ENCODE results near the gene COQ6. TPM values are rescaled to one million over a fixed set of nuclear protein-coding genes. Genes with fewer than 3 reads are reported as not detected.

Gene COQ6
- total RNA-seq, 1 donor = 16.4 TPM

DNA sequence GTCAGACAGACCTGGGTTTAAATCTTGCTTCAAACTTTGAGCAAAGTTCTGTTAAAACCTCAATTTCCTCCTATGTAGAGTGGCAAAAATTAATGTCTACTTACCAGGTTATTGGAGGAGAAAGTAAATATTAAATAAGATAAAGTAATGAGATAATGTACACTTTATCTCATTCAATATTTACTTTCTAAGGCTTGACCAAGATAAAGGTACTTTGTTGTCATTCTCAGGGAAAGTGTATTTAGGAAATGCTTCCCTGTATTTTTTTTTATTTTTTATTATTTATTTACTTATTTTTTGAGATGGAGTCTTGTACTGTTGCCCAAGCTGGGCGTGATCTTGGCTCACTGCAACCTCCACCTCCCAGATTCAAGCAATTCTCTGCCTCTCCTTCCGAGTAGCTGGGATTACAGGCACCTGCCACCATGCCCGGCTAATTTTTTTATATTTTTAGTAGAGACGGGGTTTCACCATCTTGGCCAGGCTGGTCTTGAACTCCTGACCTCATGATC, 4.9 kb upstream of the COQ6 start:
- DNase-seq (ENCODE audit: low read depth) = no peak
- TF ChIP-seq, protein P1, sequence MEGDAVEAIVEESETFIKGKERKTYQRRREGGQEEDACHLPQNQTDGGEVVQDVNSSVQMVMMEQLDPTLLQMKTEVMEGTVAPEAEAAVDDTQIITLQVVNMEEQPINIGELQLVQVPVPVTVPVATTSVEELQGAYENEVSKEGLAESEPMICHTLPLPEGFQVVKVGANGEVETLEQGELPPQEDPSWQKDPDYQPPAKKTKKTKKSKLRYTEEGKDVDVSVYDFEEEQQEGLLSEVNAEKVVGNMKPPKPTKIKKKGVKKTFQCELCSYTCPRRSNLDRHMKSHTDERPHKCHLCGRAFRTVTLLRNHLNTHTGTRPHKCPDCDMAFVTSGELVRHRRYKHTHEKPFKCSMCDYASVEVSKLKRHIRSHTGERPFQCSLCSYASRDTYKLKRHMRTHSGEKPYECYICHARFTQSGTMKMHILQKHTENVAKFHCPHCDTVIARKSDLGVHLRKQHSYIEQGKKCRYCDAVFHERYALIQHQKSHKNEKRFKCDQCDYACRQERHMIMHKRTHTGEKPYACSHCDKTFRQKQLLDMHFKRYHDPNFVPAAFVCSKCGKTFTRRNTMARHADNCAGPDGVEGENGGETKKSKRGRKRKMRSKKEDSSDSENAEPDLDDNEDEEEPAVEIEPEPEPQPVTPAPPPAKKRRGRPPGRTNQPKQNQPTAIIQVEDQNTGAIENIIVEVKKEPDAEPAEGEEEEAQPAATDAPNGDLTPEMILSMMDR (IDR thresholded peaks at IDR 0.05; ENCODE audit: insufficient read depth, low read length) = no peak
- H3K4me3 ChIP-seq (ENCODE audit: low read depth, low read length) = no peak overlapping the region

DNA sequence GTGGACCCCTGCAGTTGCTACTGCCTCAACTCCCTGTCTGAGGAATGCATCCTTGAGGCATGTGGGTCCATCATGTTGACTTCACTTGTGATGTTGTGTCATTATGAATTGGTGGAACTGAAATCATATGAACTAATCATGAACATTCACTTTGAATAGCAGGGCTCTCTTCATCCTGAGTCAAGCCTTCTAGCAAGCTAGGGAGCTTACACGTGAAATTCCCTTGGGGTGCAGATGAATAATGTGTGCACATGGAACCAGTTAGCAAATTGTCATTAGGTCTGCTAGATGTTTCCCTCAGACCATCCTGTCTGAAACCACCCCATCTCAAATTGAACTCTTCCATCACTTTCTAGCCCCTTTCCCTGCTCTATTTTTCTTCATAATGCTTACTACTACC, 3.6 kb downstream of the COQ6 start:
- no peak overlapping the region for H3K4me3 ChIP-seq (ENCODE audit: low read depth, low read length)
- TF ChIP-seq, protein P1 (IDR thresholded peaks at IDR 0.05; ENCODE audit: insufficient read depth, low read length) = no peak
- DNase-seq (ENCODE audit: low read depth) = no peak

DNA sequence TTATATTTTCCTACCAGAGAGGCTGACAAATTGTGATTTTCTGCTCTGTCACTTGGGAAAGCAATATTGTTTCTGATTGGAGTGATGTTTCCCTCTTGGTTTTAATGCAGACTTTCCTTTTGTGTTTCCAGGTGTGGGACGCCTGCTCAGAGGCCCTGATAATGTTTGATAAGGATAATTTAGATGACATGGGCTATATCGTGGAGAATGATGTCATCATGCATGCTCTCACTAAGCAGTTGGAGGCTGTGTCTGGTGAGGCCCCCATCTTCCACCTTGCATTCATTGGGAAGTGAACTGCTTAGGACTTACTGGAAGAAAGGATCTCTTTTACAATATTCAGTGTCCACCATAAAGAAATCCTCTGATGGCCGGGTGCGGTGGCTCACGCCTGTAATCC, 5.6 kb downstream of the COQ6 start:
- TF ChIP-seq, protein P1 (IDR thresholded peaks at IDR 0.05; ENCODE audit: insufficient read depth, low read length) = no peak

DNA sequence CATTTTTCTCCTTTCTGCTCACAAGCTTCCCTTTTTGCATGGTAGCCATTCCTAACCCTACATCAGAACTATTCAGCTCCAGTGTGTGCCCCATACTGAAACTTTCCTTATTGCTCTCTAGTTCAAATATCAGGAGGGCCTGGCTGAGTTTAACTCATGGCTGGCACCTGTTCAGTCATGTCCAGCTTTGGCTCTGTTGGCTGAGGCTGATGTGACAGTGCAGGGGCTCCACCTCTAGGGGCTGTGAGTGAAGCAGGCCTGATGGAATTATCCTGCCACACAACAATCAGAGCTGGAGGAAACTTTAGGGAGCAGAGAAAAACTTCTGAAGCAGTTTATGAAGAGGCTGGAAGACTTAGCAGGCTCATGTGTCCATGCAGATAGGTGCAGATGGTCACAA, 8.5 kb downstream of the COQ6 start:
- TF ChIP-seq, protein P1 (IDR thresholded peaks at IDR 0.05; ENCODE audit: insufficient read depth, low read length) = no peak
- no peak for DNase-seq (ENCODE audit: low read depth)
- no peak overlapping the region for H3K4me3 ChIP-seq (ENCODE audit: low read depth, low read length)

More for the DNA sequence above, 5.6 kb downstream of the COQ6 start:
- DNase-seq (ENCODE audit: low read depth) = no peak
- H3K4me3 ChIP-seq (ENCODE audit: low read depth, low read length) = no peak overlapping the region

DNA sequence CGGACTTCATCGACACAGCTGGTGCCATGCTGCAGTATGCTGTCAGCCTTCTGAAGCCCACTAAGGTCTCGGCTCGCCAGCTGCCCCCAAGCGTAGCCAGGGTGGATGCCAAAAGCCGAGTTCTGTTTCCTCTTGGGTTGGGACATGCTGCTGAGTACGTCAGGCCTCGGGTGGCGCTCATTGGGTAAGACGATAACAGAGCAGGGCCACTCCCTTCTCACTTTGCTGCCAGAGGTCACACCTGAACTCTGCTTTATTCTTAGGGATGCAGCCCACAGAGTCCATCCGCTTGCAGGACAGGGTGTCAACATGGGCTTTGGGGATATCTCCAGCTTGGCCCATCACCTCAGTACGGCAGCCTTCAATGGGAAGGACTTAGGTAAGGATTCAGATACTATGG, 11.1 kb downstream of the COQ6 start:
- TF ChIP-seq, protein P1 (IDR thresholded peaks at IDR 0.05; ENCODE audit: insufficient read depth, low read length) = no peak
- DNase-seq (ENCODE audit: low read depth) = no peak
- H3K4me3 ChIP-seq (ENCODE audit: low read depth, low read length) = no peak overlapping the region

DNA sequence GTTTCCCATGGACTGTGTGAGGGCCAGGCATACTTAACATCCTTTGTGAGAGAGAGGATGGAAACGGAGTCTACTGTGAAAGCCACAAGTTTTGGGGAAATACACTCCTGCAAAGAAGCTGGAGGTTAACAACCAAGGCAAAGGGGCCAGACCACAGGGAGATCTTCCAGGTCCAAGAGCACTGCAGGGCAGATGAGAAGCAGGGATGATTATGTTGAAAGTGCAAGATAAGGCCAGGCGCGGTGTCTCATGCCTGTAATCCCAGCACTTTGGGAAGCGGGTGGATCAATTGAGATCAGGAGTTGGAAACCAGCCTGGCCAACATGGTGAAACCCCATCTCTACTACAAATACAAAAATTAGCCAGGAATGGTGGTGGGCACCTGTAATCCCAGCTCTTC, 15.1 kb downstream of the COQ6 start:
- TF ChIP-seq, protein P1 (IDR thresholded peaks at IDR 0.05; ENCODE audit: insufficient read depth, low read length) = no peak
- no peak overlapping the region for H3K4me3 ChIP-seq (ENCODE audit: low read depth, low read length)
- no peak for DNase-seq (ENCODE audit: low read depth)

DNA sequence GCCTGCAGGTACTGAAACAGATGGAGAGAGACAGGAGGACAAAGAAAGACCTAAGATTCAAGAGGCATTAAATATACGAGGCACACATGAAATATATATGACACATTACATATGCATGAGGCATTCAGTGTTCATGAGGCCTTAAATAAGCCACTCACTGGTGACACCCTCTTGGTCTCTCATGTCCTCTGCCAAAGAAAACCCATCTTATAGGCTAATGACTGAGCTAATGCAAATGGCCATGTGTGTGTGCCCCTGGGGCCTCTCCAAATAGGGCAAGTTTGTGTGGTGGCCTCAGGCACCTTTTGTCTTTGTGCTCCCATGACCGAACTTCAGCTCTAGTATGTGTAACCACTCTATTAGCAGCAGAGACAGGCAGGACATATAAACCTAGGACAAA, 18.8 kb downstream of the COQ6 start:
- no peak for DNase-seq (ENCODE audit: low read depth)
- H3K4me3 ChIP-seq (ENCODE audit: low read depth, low read length) = no peak overlapping the region
- TF ChIP-seq, protein P1 (IDR thresholded peaks at IDR 0.05; ENCODE audit: insufficient read depth, low read length) = no peak
